SU-DHL-6 (cell line): ENCODE measurements around the gene RASSF3.

Source experiments
- CTCF ChIP-seq: fragments of 200-600 bp; sonication (generic); IDR thresholded peaks from one replicate; pipeline ENCODE4 v1.5.1; 2017; ENCODE audit warnings: antibody characterized with exemption, mild to moderate bottlenecking, low read length, moderate library complexity; ENCODE audit not compliant: insufficient read depth, poor library complexity, severe bottlenecking
- EZH2phosphoT487 ChIP-seq: fragments of 200-600 bp; sonication (generic), shearing (Covaris generic); conservative IDR thresholded peaks from 2 replicates; pipeline ENCODE4 v1.6.1; 2018; ENCODE audit warnings: mild to moderate bottlenecking, antibody characterized with exemption, low read length, moderate library complexity, mixed read lengths

- no peak for TF ChIP-seq CTCF
- TF ChIP-seq EZH2phosphoT487 = no peak
Observed at GRCh38 chr12:64746663-64747062, 136.4 kb downstream of the RASSF3 start.
